Adrenal gland (tissue), 12 donors: ENCODE results near the gene MALRD1. TPM values are rescaled to one million over a fixed set of nuclear protein-coding genes. Genes with fewer than 3 reads are reported as not detected.
"Not testable (repeated sequence)": the region's sequence is repeated elsewhere in the genome, so short reads cannot be mapped to it uniquely, and the experiment has no call there.

ENCODE experiments used
- DNase-seq, 7 donors: peaks; one replicate each; pipeline ENCODE4 v3.0.0-alpha.2; 2019 to 2020
- H3K27ac ChIP-seq, 5 donors: fragments of 200-600 bp; sonication (generic) in 4 of 5; 1 replicate in 3 of 5; 2 replicates in 2 of 5; pipeline versions ENCODE4 v1.5.1 to v1.8.0; 2016 to 2020; ENCODE audit warnings: mild to moderate bottlenecking in 1 of 5
- H3K27me3 ChIP-seq: fragments of 200-600 bp; 2 replicates; pipeline ENCODE4 v1.8.0; 2021
- H3K36me3 ChIP-seq, 2 donors: fragments of 200-600 bp; replicated peaks in 1 of 2; 1 replicate in 1 of 2; 2 replicates in 1 of 2; pipeline versions ENCODE4 v1.5.1 to v1.8.0; 2018 to 2022
- H3K4me1 ChIP-seq, 2 donors: fragments of 200-600 bp; replicated peaks in 1 of 2; 1 replicate in 1 of 2; 2 replicates in 1 of 2; pipeline versions ENCODE4 v1.5.1 to v1.8.0; 2018 to 2021
- H3K4me3 ChIP-seq, 4 donors: fragments of 200-600 bp; sonication (generic) in 3 of 4; one replicate each; pipeline ENCODE4 v1.5.1; 2016 to 2018
- H3K9me3 ChIP-seq, 3 donors: fragments of 200-600 bp; sonication (generic) in 1 of 3; replicated peaks in 1 of 3; 1 replicate in 2 of 3; 2 replicates in 1 of 3; pipeline versions ENCODE4 v1.5.1 to v1.8.0; 2016 to 2021
- CTCF ChIP-seq, 6 experiments: fragments of 450-650 bp in 4 of 6; fragments of 200-600 bp in 2 of 6; sonication (generic) in 1 of 6; IDR thresholded peaks; 1 replicate in 5 of 6; 2 replicates in 1 of 6; pipeline versions ENCODE4 v1.5.1 to v1.8.0; 2016 to 2021; ENCODE audit warnings: antibody characterized with exemption in 6 of 6, mild to moderate bottlenecking in 2 of 6, moderate library complexity in 1 of 6
- POLR2A ChIP-seq, 2 donors: fragments of 450-650 bp; IDR thresholded peaks; one replicate each; pipeline ENCODE4 v1.6.1; 2017; ENCODE audit warnings: antibody characterized with exemption in 2 of 2, mild to moderate bottlenecking in 2 of 2, moderate library complexity in 1 of 2
- WGBS, 4 donors: extraction: QIAGEN DNeasy Blood & Tissue Kit in 2 of 4; methylation state at CpG; one replicate each; pipeline versions ENCODE4 v1.1.5 to v1.1.7; 2013 to 2017; 5-methylcytosine and 5-hydroxymethylcytosine counted together
- intact Hi-C, 2 donors: fragments of 100-400 bp; cut with DNase I; formaldehyde crosslinking; loops; one replicate each; pipeline versions ENCODE4 v1.14.1 to v1.15.0; 2022 to 2023
- polyA plus RNA-seq, 3 donors: library from polyadenylated mRNA; stranded (reverse); fragments of 200-250 nt in 2 of 3; fragments of 350-450 nt in 1 of 3; fragmentation: Illumina TruSeq in 1 of 3; extraction: RNeasy Lipid Tissue Mini Kit (QIAGEN cat#74804) in 1 of 3; gene quantifications; one replicate each; pipeline ENCODE4 v1.2.3, GENCODE V29; 2013 to 2014
- total RNA-seq, 9 donors: library from RNA; depleted of rRNA in 4 of 9; stranded (reverse); fragments of >200 nt in 4 of 9; fragments of 120-200 nt in 1 of 9; fragmentation: NEBNext Ultra II Directional in 1 of 9; extraction: Animal tissue kit (Norgen Biotek cat#: 25700) in 1 of 9; gene quantifications; one replicate each; pipeline versions ENCODE4 v1.1.0 to v1.2.4, GENCODE V29; 2013 to 2023
- donor health status: healthy with polysubstance abuse.
- donor health status: Bipolar disorder and iron deficiency.
- donor health status: DM: yes; HTN: yes; CAD: no.
- donor health status: DM: no; HTN: no; CAD: no.
- donor health status: DM: no; HTN: no; CAD: no.
- donor health status: DM: yes; HTN: yes; CAD: no.

The MALRD1 gene
- total and polyA plus RNA-seq, 12 donors: 0.48 to 6.2 (median 1.9) TPM

- no peaks in the 10 kb centered on the region for H3K9me3 ChIP-seq
- no peaks in the 10 kb centered on the region for H3K27me3 ChIP-seq
- H3K4me3 ChIP-seq: no peak overlapping the region
- intact Hi-C loops: no loop called here
- H3K36me3 ChIP-seq: no peaks in the 10 kb centered on the region
- no peak for TF ChIP-seq POLR2A (IDR thresholded peaks at IDR 0.05)
- TF ChIP-seq CTCF (IDR thresholded peaks at IDR 0.05): no peak
- H3K4me1 ChIP-seq: no peaks in the 10 kb centered on the region
- H3K27ac ChIP-seq: no peak overlapping the region
- DNase-seq: no peak
These were observed 682.3 kb downstream of the MALRD1 start for GRCh38 chr10:19730907-19731217.

DNA sequence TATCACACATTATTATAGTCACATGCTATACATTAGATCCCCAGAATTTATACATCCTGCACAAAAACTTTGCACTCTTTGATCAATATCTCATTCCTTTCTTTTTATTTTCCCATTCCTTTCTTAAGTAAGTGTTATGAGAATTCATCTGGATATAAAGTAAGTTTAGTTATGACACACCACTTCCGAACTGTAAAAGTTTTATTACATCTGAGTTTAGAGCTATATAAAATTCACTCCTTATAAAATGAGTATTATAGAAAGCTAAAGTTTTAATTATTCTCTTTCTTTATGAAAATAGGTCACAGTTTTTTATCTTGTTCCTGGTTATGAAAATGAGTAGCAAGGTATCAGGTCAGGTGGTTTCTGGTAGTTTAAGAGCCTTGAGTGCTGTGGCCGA, 683.0 kb downstream of the MALRD1 start:
- H3K27ac ChIP-seq: no peak overlapping the region
- WGBS, 4 donors: 94 to 99% (median 95%) methylated on average over 2 of the region's 2 CpGs
- no peak overlapping the region for H3K4me3 ChIP-seq
- no peaks in the 10 kb centered on the region for H3K9me3 ChIP-seq
- no peaks in the 10 kb centered on the region for H3K27me3 ChIP-seq
- H3K36me3 ChIP-seq: no peaks in the 10 kb centered on the region
- TF ChIP-seq CTCF (IDR thresholded peaks at IDR 0.05): no peak
- no peak for TF ChIP-seq POLR2A (IDR thresholded peaks at IDR 0.05)
- no peaks in the 10 kb centered on the region for H3K4me1 ChIP-seq
- no peak for DNase-seq
- intact Hi-C loops: no loop called here

DNA sequence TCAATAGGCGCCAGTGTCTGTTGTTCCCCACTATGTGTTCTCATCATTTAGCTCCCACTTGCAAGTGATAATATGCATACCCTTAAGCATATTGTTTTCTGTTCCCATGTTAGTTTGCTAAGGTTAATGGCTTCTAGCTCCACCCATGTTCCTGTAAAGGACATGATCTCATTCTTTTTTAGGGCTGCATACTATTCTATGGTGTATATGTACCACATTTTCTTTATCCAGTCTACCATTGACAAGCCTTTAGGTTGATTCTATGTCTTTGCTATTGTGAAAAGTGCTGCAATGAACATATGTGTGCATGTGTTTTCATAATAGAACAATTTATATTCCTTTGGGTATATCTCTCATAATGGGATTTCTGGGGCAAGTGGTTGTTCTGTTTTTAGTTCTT, 689.8 kb downstream of the MALRD1 start:
- DNase-seq: no peak
- Histone ChIP-seq H3K27ac (no peak overlapping the region), H3K4me3 (no peak overlapping the region), H3K36me3 (no peaks in the 10 kb centered on the region), H3K27me3 (no peaks in the 10 kb centered on the region), H3K4me1 (no peaks in the 10 kb centered on the region), H3K9me3 (no peaks in the 10 kb centered on the region)
- WGBS, 4 donors: 96 to 100% (median 100%) methylated on average over 1 of the region's 1 CpG
- intact Hi-C loops: no loop called here
- no peak for TF ChIP-seq CTCF (IDR thresholded peaks at IDR 0.05)
- no peak for TF ChIP-seq POLR2A (IDR thresholded peaks at IDR 0.05)

DNA sequence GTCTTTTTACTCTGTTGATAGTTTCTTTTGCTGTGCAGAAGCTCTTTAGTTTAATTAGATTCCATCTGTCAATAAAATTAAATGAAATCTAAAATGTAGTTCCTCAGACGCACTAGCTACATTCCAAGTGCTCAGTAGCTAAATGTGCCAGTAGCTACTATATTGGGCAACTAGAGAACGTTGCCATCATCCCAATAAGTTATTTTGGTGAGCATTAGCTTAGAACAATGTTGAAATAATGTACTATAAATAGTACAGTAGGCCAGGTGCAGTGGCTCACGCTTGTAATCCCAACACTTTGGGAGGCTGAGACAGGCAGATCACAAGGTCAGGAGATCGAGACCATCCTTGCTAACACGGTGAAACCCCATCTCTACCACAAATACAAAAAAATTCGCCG, 690.6 kb downstream of the MALRD1 start:
- H3K4me3 ChIP-seq, intact Hi-C loops: not testable (repeated sequence)
- WGBS, 4 donors: 84 to 93% (median 87%) methylated on average over 5 to 7 of the region's 7 CpGs

DNA sequence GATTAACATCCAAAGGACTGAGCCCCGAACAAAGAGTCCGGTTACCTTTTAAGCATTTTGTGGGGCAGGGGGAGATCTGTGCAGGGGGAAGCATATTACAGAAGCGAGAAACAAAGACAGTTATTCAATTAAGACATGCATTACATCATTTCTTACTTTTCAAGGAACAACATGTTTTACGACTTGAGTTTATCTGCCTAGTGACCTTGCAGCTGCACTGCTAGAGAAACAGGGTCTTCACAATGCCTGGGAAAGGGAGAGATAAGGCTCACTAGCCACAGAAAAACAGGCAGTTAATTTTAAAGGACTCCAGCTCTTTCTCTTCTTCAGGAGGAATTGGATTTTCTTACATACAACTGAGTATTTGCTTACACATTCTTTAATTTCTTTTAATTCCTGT, 693.5 kb downstream of the MALRD1 start:
- H3K27ac ChIP-seq, intact Hi-C loops, H3K4me3 ChIP-seq, DNase-seq, H3K27me3 ChIP-seq, H3K9me3 ChIP-seq, H3K4me1 ChIP-seq, H3K36me3 ChIP-seq: not testable (repeated sequence)
- 23 to 39% (median 30%) methylated on average over 4 of the region's 4 CpGs for WGBS, 4 donors

More for the DNA sequence above, 690.6 kb downstream of the MALRD1 start:
- H3K27me3 ChIP-seq, H3K36me3 ChIP-seq, DNase-seq, H3K4me1 ChIP-seq, H3K9me3 ChIP-seq, H3K27ac ChIP-seq: not testable (repeated sequence)
